ENCODE results near the gene HCFC2. TPM values are rescaled to one million over a fixed set of nuclear protein-coding genes. Genes with fewer than 3 reads are reported as not detected.

Gene HCFC2
- total RNA-seq, 1 experiment from 2014 or later, result 9.4 TPM

DNA sequence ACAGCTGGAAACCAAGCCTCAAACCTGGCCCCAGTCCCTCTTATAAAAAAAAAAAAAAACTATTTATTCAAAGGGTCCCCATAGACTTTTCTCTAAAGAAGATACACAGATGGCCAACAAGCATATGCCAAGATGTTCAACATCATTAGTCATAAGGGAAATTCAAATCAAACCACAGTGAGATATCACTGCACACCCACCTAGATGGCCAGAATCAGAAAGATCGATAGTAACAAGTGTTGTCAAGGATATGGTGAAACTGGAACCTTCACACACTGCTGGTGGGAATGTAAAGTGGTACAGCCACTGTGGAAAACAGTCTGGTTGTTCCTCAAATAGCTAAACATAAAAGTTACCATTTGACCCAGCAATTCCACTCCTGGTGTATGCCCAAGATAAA, 79.6 kb downstream of the HCFC2 start:
- Mint-ChIP-seq H3K4me3 (ENCODE audit: low read depth, unreplicated experiment) (no peak overlapping the region), H3K27ac (ENCODE audit: unreplicated experiment) (no peak overlapping the region), H3K4me1 (ENCODE audit: low read depth, unreplicated experiment) (no peaks in the 10 kb centered on the region), H3K27me3 (ENCODE audit: unreplicated experiment) (peaks cover 38% of the 10 kb centered on the region), H3K36me3 (ENCODE audit: insufficient read depth, unreplicated experiment) (no peaks in the 10 kb centered on the region), H3K9me3 (ENCODE audit: low read depth, unreplicated experiment) (no peaks in the 10 kb centered on the region)
- DNase-seq, result no peak
- no TSS peak for BruUV-seq (replicated peaks)
- CTCF ChIA-PET, result interaction anchor here (0.7 kb wide), 1 partner anchor 261 kb away, joined by 3 read pairs; no protein-coding TSS in a partner anchor
- TF ChIP-seq, protein P1, sequence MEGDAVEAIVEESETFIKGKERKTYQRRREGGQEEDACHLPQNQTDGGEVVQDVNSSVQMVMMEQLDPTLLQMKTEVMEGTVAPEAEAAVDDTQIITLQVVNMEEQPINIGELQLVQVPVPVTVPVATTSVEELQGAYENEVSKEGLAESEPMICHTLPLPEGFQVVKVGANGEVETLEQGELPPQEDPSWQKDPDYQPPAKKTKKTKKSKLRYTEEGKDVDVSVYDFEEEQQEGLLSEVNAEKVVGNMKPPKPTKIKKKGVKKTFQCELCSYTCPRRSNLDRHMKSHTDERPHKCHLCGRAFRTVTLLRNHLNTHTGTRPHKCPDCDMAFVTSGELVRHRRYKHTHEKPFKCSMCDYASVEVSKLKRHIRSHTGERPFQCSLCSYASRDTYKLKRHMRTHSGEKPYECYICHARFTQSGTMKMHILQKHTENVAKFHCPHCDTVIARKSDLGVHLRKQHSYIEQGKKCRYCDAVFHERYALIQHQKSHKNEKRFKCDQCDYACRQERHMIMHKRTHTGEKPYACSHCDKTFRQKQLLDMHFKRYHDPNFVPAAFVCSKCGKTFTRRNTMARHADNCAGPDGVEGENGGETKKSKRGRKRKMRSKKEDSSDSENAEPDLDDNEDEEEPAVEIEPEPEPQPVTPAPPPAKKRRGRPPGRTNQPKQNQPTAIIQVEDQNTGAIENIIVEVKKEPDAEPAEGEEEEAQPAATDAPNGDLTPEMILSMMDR (IDR thresholded peaks at IDR 0.05; ENCODE audit: unreplicated experiment), result no peak
- intact Hi-C loops (cut with micrococcal nuclease; ENCODE audit: unreplicated experiment), result no loop called here

DNA sequence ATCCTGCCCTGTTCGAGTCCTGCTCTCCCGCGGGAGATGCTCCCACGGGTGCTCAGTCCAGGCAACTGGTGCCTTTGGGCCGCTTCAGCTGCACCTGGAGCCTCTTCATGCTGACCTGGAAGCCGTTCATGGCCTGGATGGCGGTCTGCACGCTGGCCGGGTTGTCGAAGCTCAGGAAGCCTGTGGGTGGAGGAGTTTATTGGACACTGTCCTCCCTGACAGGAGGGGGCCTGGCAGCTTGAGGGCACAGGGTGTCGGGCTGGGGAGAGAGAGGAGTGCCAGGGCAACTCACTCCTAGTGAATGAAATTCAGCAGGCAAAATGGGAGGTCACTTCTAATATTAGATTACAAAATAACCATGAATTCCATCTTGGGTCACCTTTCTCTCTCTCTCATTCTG, 83.0 kb downstream of the HCFC2 start:
- TF ChIP-seq, protein P1 (IDR thresholded peaks at IDR 0.05; ENCODE audit: unreplicated experiment), result no peak
- no peaks in the 10 kb centered on the region for H3K36me3 Mint-ChIP-seq (ENCODE audit: insufficient read depth, unreplicated experiment)
- no TSS peak for BruUV-seq (replicated peaks)
- no peak overlapping the region for H3K27ac Mint-ChIP-seq (ENCODE audit: unreplicated experiment)
- H3K4me3 Mint-ChIP-seq (ENCODE audit: low read depth, unreplicated experiment), result no peak overlapping the region
- no peaks in the 10 kb centered on the region for H3K9me3 Mint-ChIP-seq (ENCODE audit: low read depth, unreplicated experiment)
- CTCF ChIA-PET, result no interaction called here
- H3K4me1 Mint-ChIP-seq (ENCODE audit: low read depth, unreplicated experiment), result no peaks in the 10 kb centered on the region
- DNase-seq, result no peak
- peaks cover 39% of the 10 kb centered on the region for H3K27me3 Mint-ChIP-seq (ENCODE audit: unreplicated experiment)
- intact Hi-C loops (cut with micrococcal nuclease; ENCODE audit: unreplicated experiment), result no loop called here

DNA sequence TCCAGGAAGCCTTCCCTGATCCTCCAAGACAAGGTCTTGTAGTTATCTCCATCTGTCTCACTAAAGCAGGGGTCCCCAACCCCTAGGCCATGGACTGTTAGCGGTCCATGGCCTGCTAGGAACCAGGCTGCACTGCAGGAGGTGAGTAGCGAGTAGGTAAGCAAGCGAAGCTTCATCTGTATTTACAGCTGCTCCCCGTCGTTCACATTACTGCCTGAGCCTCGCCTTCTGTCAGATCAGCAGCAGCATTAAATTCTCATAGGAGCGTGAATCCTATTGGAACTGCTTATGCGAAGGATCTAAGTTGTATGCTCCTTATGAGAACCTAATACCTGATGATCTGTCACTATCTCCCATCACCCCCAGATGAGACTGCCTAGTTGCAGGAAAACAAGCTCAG, 86.1 kb downstream of the HCFC2 start:
- no peak for DNase-seq
- H3K27ac Mint-ChIP-seq (ENCODE audit: unreplicated experiment), result no peak overlapping the region
- CTCF ChIA-PET, result no interaction called here
- no TSS peak for BruUV-seq (replicated peaks)
- H3K4me3 Mint-ChIP-seq (ENCODE audit: low read depth, unreplicated experiment), result no peak overlapping the region
- H3K36me3 Mint-ChIP-seq (ENCODE audit: insufficient read depth, unreplicated experiment), result no peaks in the 10 kb centered on the region
- intact Hi-C loops (cut with micrococcal nuclease; ENCODE audit: unreplicated experiment), result no loop called here
- H3K4me1 Mint-ChIP-seq (ENCODE audit: low read depth, unreplicated experiment), result no peaks in the 10 kb centered on the region
- H3K27me3 Mint-ChIP-seq (ENCODE audit: unreplicated experiment), result peaks cover 25% of the 10 kb centered on the region
- TF ChIP-seq, protein P1 (IDR thresholded peaks at IDR 0.05; ENCODE audit: unreplicated experiment), result no peak
- no peaks in the 10 kb centered on the region for H3K9me3 Mint-ChIP-seq (ENCODE audit: low read depth, unreplicated experiment)

DNA sequence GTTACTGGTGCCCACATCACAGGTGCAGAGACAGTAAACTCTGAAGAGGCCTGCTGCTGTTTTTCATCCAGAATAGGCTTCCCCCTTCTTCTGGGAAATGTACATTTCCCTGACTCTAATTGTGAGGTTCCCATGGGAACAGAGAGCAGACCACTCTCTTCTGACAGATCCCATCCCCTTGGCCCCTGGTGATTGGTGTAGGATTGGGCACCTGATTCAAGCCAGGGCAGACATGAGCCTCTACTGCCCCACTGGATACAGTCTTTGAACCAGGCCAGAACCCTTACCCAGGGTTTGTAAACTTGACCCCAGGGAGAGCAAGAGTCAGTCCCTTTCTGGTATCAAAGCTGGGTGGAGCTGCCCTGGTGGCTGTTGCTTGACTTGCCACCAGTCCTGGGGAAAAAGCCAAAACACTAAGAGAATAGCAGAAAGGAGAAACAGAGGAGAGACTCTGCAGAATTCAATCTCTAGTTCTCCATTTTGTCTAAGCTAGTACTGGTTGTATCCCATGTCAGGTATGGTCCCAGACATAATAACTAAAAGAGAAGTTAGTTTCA, 88.4 kb downstream of the HCFC2 start:
- TF ChIP-seq, protein P1 (IDR thresholded peaks at IDR 0.05; ENCODE audit: unreplicated experiment), result no peak
- Mint-ChIP-seq H3K36me3 (ENCODE audit: insufficient read depth, unreplicated experiment) (no peaks in the 10 kb centered on the region), H3K4me3 (ENCODE audit: low read depth, unreplicated experiment) (no peak overlapping the region), H3K4me1 (ENCODE audit: low read depth, unreplicated experiment) (no peaks in the 10 kb centered on the region), H3K27me3 (ENCODE audit: unreplicated experiment) (peaks cover 25% of the 10 kb centered on the region), H3K27ac (ENCODE audit: unreplicated experiment) (no peak overlapping the region), H3K9me3 (ENCODE audit: low read depth, unreplicated experiment) (no peaks in the 10 kb centered on the region)
- CTCF ChIA-PET, result no interaction called here
- no TSS peak for BruUV-seq (replicated peaks)
- intact Hi-C loops (cut with micrococcal nuclease; ENCODE audit: unreplicated experiment), result no loop called here
- no peak for DNase-seq

Data from Calu3 (cell line).